Hepatocyte (in vitro differentiated cells): ENCODE results near the gene CARD10.

Experiments used
- CTCF ChIP-seq: fragments of 200-600 bp; sonication (generic); IDR thresholded peaks from 2 replicates; pipeline ENCODE4 v1.5.1; 2016; ENCODE audit warnings: antibody characterized with exemption, mild to moderate bottlenecking; ENCODE audit not compliant: poor library complexity
- EZH2 ChIP-seq: fragments of 200-600 bp; sonication (generic); IDR thresholded peaks from 2 replicates; pipeline ENCODE4 v1.6.1; 2016; ENCODE audit warnings: antibody characterized with exemption, mild to moderate bottlenecking, borderline replicate concordance
- EZH2phosphoT487 ChIP-seq: fragments of 200-600 bp; sonication (generic); IDR thresholded peaks from one replicate; pipeline ENCODE4 v1.6.1; 2018; ENCODE audit warnings: antibody characterized with exemption, mild to moderate bottlenecking, low read depth, moderate library complexity; ENCODE audit not compliant: unreplicated experiment, severe bottlenecking

- TF ChIP-seq CTCF = no peak
- no peak for TF ChIP-seq EZH2
- no peak for TF ChIP-seq EZH2phosphoT487
Observed at GRCh38 chr22:37552524-37553163, 33.4 kb upstream of the CARD10 start.
